ENCODE data around the gene BAZ2A.
"Not testable (repeated sequence)": the region's sequence is repeated elsewhere in the genome, so short reads cannot be mapped to it uniquely, and the experiment has no call there.

BAZ2A gene

DNA sequence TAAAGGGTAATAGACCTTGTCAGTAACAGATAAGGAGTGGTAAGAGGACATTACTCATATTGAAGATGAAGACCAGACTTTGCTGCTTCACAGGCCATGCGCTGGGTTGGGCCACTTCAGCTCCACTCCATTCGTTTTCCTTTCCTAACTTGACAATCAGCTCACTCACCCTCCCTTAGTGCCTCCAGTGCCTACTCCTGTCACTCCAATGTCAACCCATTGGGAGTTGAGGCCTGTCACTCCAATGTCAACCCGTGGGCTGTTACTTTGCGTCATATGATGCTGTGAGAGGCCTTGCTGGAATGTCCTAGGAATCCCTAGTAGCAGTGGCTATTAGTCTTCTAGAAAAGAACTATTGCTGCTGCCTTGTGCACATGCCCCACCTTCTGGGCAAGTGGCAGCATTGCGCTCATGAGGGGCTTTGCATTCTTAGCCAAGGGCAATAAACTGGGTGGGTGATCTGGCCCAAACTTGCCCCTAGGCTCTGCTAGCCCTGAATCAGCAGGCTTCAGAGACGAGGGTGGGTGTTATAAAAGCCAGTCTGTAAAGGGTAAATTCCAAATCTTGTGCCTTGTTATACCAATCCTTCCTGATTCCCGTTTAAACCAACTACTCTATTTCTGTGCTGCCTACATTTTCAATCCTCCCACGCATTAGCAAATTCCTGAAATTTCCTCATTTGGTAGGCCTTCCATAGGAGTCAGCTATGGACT lies 36.1 kb downstream of the BAZ2A start:
- peak; percentile 69 for DNase-seq (ENCODE audit: low spot score)

DNA sequence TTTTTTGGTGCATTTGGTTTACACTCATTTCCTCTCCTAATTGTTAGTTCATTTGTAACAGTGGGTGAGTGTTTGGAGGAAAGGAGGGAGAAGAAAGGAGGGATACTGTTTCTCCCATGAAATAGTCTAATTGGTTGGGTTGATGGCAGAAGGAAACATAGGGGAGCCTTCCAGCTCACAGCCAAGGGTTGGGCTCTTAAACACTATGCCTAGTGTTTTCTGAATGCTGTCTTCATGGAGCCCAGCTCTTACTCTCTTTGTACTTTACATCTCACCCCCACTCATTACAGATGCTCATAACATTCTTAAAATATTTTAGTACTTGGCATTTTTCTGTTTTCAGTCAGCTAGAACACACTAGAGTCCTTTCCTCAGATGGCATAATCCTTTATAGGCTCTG lies 38.2 kb downstream of the BAZ2A start:
- peak; percentile 25 for DNase-seq (ENCODE audit: low spot score)

DNA sequence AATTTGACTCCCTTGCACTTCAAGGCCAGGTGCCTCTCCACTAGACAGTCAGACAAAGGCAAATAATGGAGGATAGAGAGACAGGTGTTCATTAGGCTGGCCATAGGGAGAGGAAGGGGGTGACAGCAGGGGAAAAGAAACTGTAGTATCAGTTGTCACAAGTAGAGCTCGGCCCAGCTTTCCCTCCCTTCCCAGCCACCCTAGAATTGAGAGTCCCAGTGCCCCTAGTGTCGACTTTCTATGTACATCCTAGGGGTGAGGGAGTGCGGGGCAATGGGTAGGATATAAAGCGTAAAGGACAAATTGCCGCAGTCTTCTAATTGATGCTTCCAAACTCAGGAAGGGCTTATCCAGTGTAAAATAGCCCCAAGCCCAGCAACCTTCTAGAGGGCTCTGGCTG lies 39.0 kb downstream of the BAZ2A start:
- DNase-seq (ENCODE audit: low spot score): no peak

DNA sequence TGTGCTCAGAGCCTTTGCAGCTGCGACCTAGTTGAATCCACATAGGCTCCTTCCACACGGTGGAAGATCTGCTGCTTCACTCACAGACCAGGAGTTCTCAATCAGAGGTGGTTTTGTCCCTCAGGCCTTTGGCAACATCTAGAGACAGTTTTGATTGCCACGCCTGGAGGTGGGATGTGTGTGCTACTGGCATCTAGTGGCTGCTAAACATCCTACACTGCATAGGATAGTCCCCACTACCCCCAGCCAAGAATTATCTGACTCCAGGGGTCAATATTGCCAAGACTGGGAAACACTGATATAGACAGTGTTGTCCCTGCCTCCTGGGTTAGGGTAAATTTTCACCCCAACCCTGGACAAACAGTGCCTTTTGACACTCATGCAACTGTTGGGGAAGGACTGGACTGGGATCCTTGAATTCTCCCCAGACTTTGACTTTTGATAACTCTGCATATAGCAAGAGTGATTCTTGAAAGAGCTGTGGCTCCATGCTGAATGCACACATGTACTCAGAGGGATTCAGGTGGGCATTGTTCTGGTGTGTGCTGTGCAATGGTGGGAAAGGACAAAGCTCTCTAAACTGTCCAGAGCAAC lies 39.8 kb downstream of the BAZ2A start:
- DNase-seq (ENCODE audit: low spot score): no peak

DNA sequence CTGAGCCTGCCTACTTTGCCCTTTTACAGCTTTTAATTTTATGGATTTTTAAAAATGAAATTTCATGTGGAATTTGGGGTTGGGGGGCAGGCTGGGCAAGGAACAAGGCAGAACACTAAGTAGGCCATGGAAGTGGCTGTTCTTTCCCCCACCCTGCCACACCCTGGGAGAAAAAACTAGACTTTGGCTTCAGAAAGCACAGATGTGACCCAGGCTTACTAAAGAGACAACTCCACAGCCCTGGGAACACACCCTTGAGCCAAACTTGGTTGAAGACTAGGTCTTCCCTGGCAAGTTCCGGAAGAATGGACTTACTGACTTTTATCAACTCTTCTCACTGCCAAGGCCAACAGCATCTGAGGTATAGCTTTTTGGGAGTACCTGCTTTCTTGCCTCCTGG lies 40.3 kb downstream of the BAZ2A start:
- DNase-seq (ENCODE audit: low spot score): no peak

DNA sequence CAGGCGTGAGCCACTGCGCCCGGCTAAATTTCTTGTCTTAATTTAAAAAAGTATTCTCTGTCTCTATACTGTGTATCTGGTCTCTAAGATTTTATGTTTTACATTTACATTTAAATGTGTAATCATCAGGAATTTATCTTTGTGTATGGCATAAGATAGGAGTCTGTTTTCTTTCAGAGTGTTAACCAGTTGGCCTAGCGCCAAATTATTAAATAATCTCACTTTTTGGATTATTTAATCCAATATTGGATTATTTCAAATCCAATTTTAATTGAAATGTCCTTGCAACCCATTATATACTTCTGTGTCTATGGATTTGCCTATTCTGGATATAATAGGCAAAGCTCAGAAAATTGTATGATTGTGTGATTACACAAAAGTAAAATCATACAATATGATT lies 45.0 kb downstream of the BAZ2A start:
- no peak for DNase-seq (ENCODE audit: low spot score)

DNA sequence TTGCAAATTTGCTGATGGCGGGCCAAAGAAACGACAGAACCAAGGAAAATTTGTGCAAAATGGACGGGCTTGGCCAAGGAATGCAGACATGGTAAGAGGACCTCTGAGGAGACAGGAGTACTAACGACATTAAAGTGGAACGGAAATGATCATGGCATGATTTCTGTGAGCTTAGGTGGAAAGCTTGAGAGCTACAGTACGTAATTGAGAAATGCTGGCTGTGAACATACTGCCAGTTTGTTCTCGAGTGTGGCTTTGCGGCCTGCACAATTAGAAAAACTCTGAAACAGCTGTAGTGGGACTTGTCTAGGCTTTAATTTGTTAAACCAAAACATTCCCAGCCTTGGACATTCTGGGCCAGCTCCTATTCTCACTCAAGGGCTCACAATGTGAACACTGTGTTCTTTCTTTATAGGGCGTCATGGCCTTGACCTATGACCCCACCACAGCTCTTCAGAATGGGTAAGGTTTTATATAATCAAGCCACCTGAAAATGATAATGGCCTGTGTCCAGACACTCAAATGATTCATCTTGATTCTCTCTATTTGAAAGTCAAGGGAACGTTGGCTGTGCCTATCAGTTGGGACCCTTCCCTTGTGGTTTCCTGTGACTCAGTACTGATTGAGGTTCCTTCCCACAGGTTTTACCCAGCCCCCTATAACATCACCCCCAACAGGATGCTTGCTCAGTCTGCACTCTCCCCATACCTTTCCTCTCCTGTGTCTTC lies 48.5 kb downstream of the BAZ2A start:
- DNase-seq (ENCODE audit: low spot score): no peak

DNA sequence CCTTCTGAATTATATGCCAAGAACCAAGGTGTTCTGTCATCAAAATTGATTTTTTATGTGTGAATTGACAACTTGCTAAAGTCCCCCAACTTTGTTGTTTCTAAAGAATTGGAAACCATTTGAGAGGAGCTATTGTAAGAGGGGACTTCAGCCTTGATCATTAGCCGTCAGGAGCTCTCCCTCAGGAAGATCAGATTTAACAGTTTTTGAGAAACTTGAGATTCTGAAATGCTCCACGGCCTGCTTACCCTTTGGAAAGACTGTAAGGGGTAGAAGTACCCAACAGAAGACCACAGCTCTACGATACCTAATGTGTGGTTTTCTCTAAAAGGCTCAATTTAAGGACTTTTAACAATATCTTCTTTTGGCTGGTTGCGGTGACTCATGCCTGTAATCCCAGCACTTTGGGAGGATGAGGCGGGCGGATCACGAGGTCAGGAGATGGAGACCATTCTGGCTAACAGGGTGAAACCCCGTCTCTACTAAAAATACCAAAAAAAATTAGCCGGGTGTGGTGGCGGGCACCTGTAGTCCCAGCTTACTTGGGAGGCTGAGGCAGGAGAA lies 51.1 kb downstream of the BAZ2A start:
- DNase-seq (ENCODE audit: low spot score): no peak

DNA sequence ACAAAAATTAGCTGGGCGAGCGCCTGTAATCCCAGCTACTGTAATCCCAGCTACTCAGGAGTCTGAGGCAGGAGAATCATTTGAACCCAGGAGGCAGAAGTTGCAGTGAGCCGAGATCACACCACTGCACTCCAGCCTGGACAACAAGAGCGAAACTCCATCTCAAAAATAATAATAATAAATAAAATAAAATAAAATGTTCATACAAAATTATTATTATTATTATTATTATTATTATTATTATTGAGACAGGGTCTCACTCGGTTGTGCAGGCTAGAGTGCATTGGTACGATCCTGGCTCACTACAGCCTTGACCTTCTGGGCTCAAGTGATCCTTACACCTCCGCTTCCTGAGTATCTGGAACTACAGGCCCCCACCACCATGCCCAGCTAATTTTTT lies 52.9 kb downstream of the BAZ2A start:
- DNase-seq (ENCODE audit: low spot score): not testable (repeated sequence)

DNA sequence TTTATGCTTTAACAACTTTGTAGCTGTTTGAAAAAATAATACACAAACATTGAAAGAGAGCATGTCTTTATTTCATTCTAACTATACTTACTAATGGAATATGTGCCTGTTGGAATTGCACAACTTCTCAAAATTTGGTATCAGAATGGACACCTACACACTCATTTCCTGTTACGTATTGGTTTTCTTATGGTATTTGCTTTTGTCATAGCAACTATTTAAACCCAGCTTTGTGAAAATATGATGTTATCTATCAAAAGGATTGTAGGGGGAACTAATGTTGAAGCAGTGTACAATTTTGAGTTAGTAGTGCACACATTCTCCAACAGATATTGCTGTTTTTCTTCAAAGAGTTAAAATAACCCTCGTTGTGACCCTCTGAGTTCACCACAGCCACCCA lies 55.9 kb downstream of the BAZ2A start:
- DNase-seq (ENCODE audit: low spot score): no peak

DNA sequence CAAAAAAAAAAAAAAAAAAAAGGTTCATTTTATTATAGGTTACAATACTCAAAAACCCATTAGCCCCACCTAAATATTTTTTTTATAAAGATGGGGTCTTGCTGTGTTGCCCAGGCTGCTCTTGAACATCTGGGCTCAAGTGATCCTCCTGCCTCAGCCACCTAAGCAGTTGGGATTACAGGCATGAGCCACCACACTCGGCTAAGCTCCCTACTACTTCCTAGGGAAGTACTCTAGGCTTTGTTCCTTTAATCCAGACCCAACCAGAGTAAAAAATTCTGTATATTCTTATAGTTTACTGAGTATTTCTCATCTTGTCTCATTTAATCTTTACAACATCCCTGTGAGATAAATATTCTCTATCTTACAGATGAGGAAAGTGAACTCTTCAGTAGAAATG lies 57.8 kb downstream of the BAZ2A start:
- DNase-seq (ENCODE audit: low spot score): no peak

DNA sequence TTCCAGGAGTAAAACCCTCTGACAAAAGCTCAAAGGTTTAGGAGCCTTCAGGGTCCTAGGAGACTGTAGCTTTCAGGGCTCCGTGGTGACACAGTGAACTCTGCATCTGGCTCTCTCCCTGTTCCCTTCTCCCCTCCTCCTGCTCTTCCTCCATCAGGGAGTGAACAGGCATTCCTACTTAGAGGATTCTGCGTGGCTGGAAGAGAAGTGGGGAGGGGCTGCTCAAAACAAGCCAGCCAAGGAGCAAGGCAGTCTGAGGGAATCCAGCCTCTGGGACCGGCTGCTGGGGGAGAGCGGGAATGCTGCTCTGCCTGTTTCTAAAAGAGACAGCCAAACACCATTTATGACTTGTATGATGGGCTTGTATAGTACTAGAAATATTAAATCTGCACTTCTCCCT lies 59.0 kb downstream of the BAZ2A start:
- no peak for DNase-seq (ENCODE audit: low spot score)

DNA sequence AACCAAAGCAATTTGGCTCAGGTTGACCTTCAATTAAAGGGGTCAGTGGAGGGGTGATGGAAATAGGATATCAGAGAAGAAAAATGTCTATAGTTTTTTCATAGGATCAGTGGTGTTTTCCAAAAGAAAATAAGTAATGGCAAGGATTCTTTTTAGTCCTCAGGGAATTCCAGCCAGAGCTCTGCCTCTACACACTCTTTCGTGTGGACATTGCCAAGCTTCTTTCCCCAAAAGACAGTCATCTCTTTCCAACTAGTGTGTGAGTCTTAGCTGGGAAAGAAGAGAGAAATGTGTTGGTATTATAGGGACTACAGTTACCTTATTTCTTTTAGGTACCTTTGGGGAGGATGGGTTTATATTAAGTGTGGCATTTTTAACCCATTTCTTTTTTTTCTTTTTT lies 62.0 kb downstream of the BAZ2A start:
- no peak for DNase-seq (ENCODE audit: low spot score)

DNA sequence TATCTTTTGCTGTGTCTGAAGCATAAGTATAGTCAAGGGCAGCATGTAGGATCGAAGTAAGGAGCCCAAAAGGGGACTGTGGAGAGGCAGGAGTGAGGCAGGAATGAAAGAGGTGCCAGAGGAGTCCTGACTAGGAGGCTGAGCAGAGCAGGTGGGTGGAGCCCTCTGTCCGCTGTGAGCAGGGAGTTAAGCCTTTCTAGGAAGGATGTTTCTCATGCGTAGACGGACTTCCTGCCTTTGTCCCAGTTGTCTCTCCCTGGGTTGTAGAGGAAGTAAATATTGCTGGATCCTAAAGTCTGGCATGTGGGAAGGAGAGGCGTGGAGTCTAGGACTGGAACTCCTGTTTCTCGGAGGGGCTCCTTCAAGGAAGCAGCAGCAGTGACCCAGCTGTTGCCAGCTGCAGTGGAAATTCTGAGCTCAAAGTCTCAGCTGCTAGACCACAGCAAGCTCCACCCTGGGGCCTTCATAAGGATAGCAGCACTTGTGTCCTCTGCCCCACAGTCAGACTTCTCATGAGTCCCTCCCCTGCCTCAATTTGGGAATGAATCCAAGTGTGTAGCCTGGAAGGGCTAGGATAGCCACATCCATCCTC lies 64.5 kb downstream of the BAZ2A start:
- DNase-seq (ENCODE audit: low spot score): peak; percentile 35

DNA sequence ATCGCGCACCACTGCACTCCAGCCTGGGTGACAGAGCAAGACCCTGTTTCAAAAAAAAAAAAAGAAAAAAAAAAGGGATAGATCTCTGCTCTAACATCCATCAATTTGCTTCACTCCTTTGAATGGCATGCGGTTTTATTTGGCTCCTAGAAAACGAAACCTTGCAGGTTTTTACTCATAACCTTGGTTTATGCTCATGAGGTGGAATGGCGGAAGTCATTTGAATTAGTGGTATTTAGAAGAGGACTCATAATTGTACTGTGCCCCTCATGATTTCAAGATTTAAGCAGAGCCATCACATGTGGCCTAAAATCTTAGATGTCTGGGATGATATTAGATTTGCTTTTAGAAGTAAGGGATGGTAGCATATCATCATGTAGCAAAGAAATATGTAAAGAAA lies 79.1 kb downstream of the BAZ2A start:
- no peak for DNase-seq (ENCODE audit: low spot score)

DNA sequence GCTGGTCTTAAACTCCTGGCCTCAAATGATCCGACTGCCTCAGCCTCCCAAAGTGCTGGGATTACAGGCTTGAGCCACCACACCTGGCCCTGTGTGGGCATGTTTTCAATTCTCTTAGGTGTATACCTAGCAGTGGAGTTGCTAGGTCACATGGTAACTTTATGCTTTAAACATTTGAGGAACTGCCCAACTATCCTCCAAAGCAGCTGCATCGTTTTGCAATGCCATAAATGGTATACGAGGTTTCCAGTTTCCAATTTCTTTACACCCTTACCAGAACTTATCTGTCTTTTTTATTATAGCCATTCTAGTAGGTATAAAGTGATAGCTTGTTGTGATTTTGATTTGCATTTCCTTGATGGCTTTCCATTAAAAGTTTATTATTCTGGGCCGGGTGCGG lies 83.4 kb downstream of the BAZ2A start:
- DNase-seq (ENCODE audit: low spot score): no peak

Data from Ammon's horn (tissue), 1 donor.